SU-DHL-6 (cell line): Measurements from ENCODE around the gene KCNIP2.

Experiments
- H2AFZ ChIP-seq: fragments of 200-600 bp; sonication (generic); 2 replicates; pipeline ENCODE4 v1.6.1; 2014; ENCODE audit warnings: low read depth, mild to moderate bottlenecking, moderate library complexity, mixed read lengths, antibody characterized with exemption, low read length; ENCODE audit not compliant: severe bottlenecking
- H3F3A ChIP-seq: fragments of 200-600 bp; shearing (Covaris generic); 2 replicates; pipeline ENCODE4 v1.6.0; 2016; ENCODE audit warnings: antibody characterized with exemption, mild to moderate bottlenecking; ENCODE audit not compliant: insufficient read depth
- H3K27ac ChIP-seq: fragments of 200-600 bp; sonication (generic); 2 replicates; pipeline ENCODE4 v1.5.1; 2016; ENCODE audit warnings: low read depth, mild to moderate bottlenecking, low read length, moderate library complexity, mixed read lengths
- H3K27me3 ChIP-seq: fragments of 200-600 bp; sonication (generic), shearing (Covaris generic); 2 replicates; pipeline ENCODE4 v1.6.0; 2014; ENCODE audit warnings: mild to moderate bottlenecking, low read length
- H3K36me3 ChIP-seq: fragments of 200-600 bp; sonication (generic); 2 replicates; pipeline ENCODE4 v1.6.1; 2014; ENCODE audit warnings: mild to moderate bottlenecking, low read length, mixed read lengths
- H3K4me2 ChIP-seq: fragments of 300-600, 200-600 bp; shearing (Covaris generic), sonication (generic); 2 replicates; pipeline ENCODE4 v1.6.0; 2014; ENCODE audit warnings: low read length, low read depth, mild to moderate bottlenecking; ENCODE audit not compliant: poor library complexity, severe bottlenecking
- H3K4me3 ChIP-seq: fragments of 200-600 bp; sonication (generic); 2 replicates; pipeline ENCODE4 v1.5.1; 2014; ENCODE audit warnings: antibody characterized with exemption, low read length, mild to moderate bottlenecking, mixed read lengths; ENCODE audit not compliant: insufficient read depth, poor library complexity, severe bottlenecking
- H3K79me2 ChIP-seq: fragments of 200-600 bp; sonication (generic); 2 replicates; pipeline ENCODE4 v1.6.1; 2014; ENCODE audit warnings: mild to moderate bottlenecking, low read length, moderate library complexity; ENCODE audit not compliant: insufficient read depth
- H3K9ac ChIP-seq: fragments of 200-600 bp; sonication (generic); 2 replicates; pipeline ENCODE4 v1.7.0; 2014; ENCODE audit warnings: mild to moderate bottlenecking, low read length
- H3K9me2 ChIP-seq: fragments of 200-600 bp; sonication (generic); replicated peaks from 2 replicates; pipeline ENCODE4 v1.6.1; 2014; ENCODE audit warnings: low read length; ENCODE audit not compliant: insufficient read depth
- H3K9me3 ChIP-seq: fragments of 200-600 bp; sonication (generic); 2 replicates; pipeline ENCODE4 v1.6.1; 2014; ENCODE audit warnings: low read length, mixed read lengths; ENCODE audit not compliant: insufficient read depth
- H4K20me1 ChIP-seq: fragments of 200-600 bp; sonication (generic); 2 replicates; pipeline ENCODE4 v1.6.1; 2014; ENCODE audit warnings: low read depth, mild to moderate bottlenecking, antibody characterized with exemption, low read length, moderate library complexity, mixed read lengths
- CTCF ChIP-seq: fragments of 200-600 bp; sonication (generic); IDR thresholded peaks from one replicate; pipeline ENCODE4 v1.5.1; 2017; ENCODE audit warnings: antibody characterized with exemption, mild to moderate bottlenecking, low read length, moderate library complexity; ENCODE audit not compliant: insufficient read depth, poor library complexity, severe bottlenecking
- EZH2phosphoT487 ChIP-seq: fragments of 200-600 bp; sonication (generic), shearing (Covaris generic); conservative IDR thresholded peaks from 2 replicates; pipeline ENCODE4 v1.6.1; 2018; ENCODE audit warnings: mild to moderate bottlenecking, antibody characterized with exemption, low read length, moderate library complexity, mixed read lengths

KCNIP2 gene

DNA sequence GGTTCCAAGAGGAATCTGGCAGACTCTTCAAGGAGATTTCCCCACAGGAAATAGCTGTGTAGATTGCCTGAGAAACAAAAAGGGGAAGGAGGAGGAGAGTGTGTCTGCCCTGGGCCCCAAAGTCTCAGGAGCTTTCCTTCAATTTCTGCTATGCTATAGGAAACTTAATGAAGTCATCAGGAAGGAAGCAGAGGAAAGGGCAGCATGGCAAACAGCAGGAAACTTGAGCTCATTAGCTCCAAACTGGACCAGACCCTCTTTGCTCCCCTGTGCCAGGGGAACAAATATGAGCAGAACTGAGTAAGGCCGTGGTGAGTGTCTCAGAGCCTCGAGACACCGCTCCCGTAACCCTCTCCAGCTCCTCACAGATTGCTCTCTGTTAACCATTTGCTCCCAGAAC lies 4.8 kb upstream of the KCNIP2 start:
- H3F3A ChIP-seq: no peaks in the 10 kb centered on the region
- no peaks in the 10 kb centered on the region for H4K20me1 ChIP-seq
- H3K27ac ChIP-seq: no peak overlapping the region
- no peak overlapping the region for H3K4me2 ChIP-seq
- no peak overlapping the region for H3K9ac ChIP-seq
- H2AFZ ChIP-seq: no peak overlapping the region
- H3K79me2 ChIP-seq: no peaks in the 10 kb centered on the region
- H3K9me2 ChIP-seq: no peaks in the 10 kb centered on the region
- no peaks in the 10 kb centered on the region for H3K27me3 ChIP-seq
- TF ChIP-seq CTCF: no peak
- no peak for TF ChIP-seq EZH2phosphoT487
- H3K9me3 ChIP-seq: no peaks in the 10 kb centered on the region
- no peaks in the 10 kb centered on the region for H3K36me3 ChIP-seq
- H3K4me3 ChIP-seq: no peak overlapping the region

DNA sequence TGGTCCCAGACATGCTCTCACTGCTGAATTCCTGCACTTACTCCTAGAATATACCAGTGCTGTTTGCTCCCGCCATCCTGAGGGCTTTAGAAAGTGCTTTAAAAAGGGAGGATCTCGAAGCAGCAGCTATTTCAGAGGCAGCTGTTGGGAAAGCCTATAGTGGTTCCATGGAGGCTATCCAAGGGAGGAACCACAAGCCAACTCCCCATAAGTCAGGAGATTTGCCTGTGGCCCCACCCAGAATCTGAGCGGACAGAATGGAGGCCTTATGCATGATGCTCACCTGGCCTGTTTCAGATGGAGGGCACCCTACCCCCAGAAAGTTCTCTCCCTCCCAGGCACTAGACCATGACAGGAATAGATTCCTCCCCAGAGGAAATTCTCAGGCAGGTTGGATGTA lies 2.3 kb upstream of the KCNIP2 start:
- Histone ChIP-seq H2AFZ (no peak overlapping the region), H4K20me1 (no peaks in the 10 kb centered on the region), H3K27me3 (no peaks in the 10 kb centered on the region)

DNA sequence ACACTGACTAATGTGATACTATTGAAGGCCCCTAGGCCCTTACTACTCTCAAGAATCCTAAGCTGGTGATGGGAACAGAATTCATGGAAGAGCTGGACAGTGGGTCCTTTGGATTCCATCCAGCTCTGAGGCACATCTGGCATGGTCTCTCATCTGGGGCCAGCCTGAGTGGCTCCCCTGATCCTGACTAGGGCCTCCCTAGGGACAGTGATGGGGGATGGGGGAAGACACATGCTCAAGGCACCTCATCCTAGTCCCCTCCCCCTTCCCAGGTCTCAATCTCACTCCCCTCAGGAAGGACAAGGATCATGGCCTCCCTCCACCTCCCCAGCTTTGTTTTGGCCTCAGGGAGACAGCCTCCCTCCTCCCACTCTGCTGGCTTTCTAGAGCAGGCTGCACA lies 1.8 kb downstream of the KCNIP2 start:
- no peak overlapping the region for H3K27ac ChIP-seq
- H2AFZ ChIP-seq: no peak overlapping the region
- peaks cover 6% of the 10 kb centered on the region; the same call in 1 of the 2 replicates for H3F3A ChIP-seq
- H4K20me1 ChIP-seq: no peaks in the 10 kb centered on the region
- no peak overlapping the region for H3K9ac ChIP-seq
- H3K36me3 ChIP-seq: no peaks in the 10 kb centered on the region
- H3K9me2 ChIP-seq: no peaks in the 10 kb centered on the region
- H3K4me2 ChIP-seq: no peak overlapping the region
- no peaks in the 10 kb centered on the region for H3K27me3 ChIP-seq
- no peaks in the 10 kb centered on the region for H3K9me3 ChIP-seq
- TF ChIP-seq CTCF (no peak), EZH2phosphoT487 (no peak)
- no peaks in the 10 kb centered on the region for H3K79me2 ChIP-seq
- H3K4me3 ChIP-seq: no peak overlapping the region

More for the DNA sequence above, 2.3 kb upstream of the KCNIP2 start:
- Histone ChIP-seq H3K4me2 (no peak overlapping the region), H3F3A (peaks cover 6% of the 10 kb centered on the region; the same call in 1 of the 2 replicates), H3K36me3 (no peaks in the 10 kb centered on the region), H3K79me2 (no peaks in the 10 kb centered on the region), H3K9me3 (no peaks in the 10 kb centered on the region), H3K4me3 (no peak overlapping the region), H3K9me2 (no peaks in the 10 kb centered on the region), H3K27ac (no peak overlapping the region), H3K9ac (no peak overlapping the region)
- TF ChIP-seq EZH2phosphoT487 (no peak), CTCF (no peak)
